Measurements from ENCODE around the gene WDFY4.

GRCh38 chr10:48652344-48652743 lies 32.3 kb upstream of the WDFY4 start:
- TF ChIP-seq CTCF (IDR thresholded peaks at IDR 0.05) (no peak), EZH2 (IDR thresholded peaks at IDR 0.05) (no peak)
